ENCODE measurements around the gene NPEPL1.

- no peak for TF ChIP-seq EZH2 (IDR thresholded peaks at IDR 0.05; ENCODE audit: low read depth, low read length, severe bottlenecking)
- TF ChIP-seq GABPA (IDR thresholded peaks at IDR 0.05; ENCODE audit: borderline replicate concordance, insufficient read depth, low read length) = no peak
- TF ChIP-seq CHD2 (IDR thresholded peaks at IDR 0.05; ENCODE audit: low read length) = no peak
- TF ChIP-seq POLR2AphosphoS5 (IDR thresholded peaks at IDR 0.05; ENCODE audit: low read depth, low read length) = no peak
- no peak for TF ChIP-seq JUND (IDR thresholded peaks at IDR 0.05; ENCODE audit: low read length)
- TF ChIP-seq, protein P1, sequence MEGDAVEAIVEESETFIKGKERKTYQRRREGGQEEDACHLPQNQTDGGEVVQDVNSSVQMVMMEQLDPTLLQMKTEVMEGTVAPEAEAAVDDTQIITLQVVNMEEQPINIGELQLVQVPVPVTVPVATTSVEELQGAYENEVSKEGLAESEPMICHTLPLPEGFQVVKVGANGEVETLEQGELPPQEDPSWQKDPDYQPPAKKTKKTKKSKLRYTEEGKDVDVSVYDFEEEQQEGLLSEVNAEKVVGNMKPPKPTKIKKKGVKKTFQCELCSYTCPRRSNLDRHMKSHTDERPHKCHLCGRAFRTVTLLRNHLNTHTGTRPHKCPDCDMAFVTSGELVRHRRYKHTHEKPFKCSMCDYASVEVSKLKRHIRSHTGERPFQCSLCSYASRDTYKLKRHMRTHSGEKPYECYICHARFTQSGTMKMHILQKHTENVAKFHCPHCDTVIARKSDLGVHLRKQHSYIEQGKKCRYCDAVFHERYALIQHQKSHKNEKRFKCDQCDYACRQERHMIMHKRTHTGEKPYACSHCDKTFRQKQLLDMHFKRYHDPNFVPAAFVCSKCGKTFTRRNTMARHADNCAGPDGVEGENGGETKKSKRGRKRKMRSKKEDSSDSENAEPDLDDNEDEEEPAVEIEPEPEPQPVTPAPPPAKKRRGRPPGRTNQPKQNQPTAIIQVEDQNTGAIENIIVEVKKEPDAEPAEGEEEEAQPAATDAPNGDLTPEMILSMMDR (IDR thresholded peaks at IDR 0.05; ENCODE audit: control extremely low read depth in 1 of 3, insufficient read depth in 1 of 3, low read depth in 1 of 3, low read length in 3 of 3) = no peak
- TF ChIP-seq BRCA1 (IDR thresholded peaks at IDR 0.05; ENCODE audit: low read depth, low read length) = no peak
- TF ChIP-seq PHF8 (conservative IDR thresholded peaks at IDR 0.05; ENCODE audit: low read depth, low read length) = no peak
- no peak for TF ChIP-seq CEBPB (IDR thresholded peaks at IDR 0.05; ENCODE audit: low read depth, low read length)
- TF ChIP-seq, protein P2, sequence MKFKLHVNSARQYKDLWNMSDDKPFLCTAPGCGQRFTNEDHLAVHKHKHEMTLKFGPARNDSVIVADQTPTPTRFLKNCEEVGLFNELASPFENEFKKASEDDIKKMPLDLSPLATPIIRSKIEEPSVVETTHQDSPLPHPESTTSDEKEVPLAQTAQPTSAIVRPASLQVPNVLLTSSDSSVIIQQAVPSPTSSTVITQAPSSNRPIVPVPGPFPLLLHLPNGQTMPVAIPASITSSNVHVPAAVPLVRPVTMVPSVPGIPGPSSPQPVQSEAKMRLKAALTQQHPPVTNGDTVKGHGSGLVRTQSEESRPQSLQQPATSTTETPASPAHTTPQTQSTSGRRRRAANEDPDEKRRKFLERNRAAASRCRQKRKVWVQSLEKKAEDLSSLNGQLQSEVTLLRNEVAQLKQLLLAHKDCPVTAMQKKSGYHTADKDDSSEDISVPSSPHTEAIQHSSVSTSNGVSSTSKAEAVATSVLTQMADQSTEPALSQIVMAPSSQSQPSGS (IDR thresholded peaks at IDR 0.05; ENCODE audit: low read length) = no peak
These were observed 18.9 kb downstream of the NPEPL1 start for GRCh38 chr20:58711266-58712051.

All from H1 (cell line).